ENCODE measurements around the gene SLC36A3. TPM values are rescaled to one million over a fixed set of nuclear protein-coding genes. Genes with fewer than 3 reads are reported as not detected.
"Not testable (repeated sequence)": the region's sequence is repeated elsewhere in the genome, so short reads cannot be mapped to it uniquely, and the experiment has no call there.

The SLC36A3 gene
- total RNA-seq, 1 donor from 2014 or later: not detected

- intact Hi-C loops (cut with DNase I): loop anchor here (10.0 kb wide), 1 partner anchor 189 kb away; the partner anchor contains the start of gene SLC36A1
- Histone ChIP-seq H3K36me3 (peaks cover 0 to 10% of the 10 kb centered on the region in 2 donors), H3K27ac (no peak overlapping the region), H3K4me3 (no peak overlapping the region), H3K4me1 (peaks cover 5 to 11% of the 10 kb centered on the region in 2 donors), H3K27me3 (no peaks in the 10 kb centered on the region), H3K9me3 (no peaks in the 10 kb centered on the region)
- TF ChIP-seq CTCF (IDR thresholded peaks at IDR 0.05): no peak
- DNase-seq (ENCODE audit: low spot score in 2 of 2): no peak
Measured at GRCh38 chr5:151255621-151256286, 47.8 kb downstream of the SLC36A3 start.

- intact Hi-C loops (cut with DNase I): loop anchor here (5.0 to 10.0 kb wide), 2 partner anchors 98 to 190 kb away; partner anchors contain the start of genes ANXA6 and SLC36A1
- H3K4me3 ChIP-seq: not testable (repeated sequence)
- peaks cover 5 to 11% of the 10 kb centered on the region in 2 donors for H3K4me1 ChIP-seq
Measured at GRCh38 chr5:151254990-151255389, 48.6 kb downstream of the SLC36A3 start.

GRCh38 chr5:151254556-151254955 is 49.0 kb downstream of the SLC36A3 start:
- no peak for TF ChIP-seq CTCF (IDR thresholded peaks at IDR 0.05)
- no peaks in the 10 kb centered on the region for H3K36me3 ChIP-seq
- no peaks in the 10 kb centered on the region for H3K27me3 ChIP-seq
- intact Hi-C loops (cut with DNase I): loop anchor here (5.0 to 10.0 kb wide), 2 partner anchors 97 to 190 kb away; partner anchors contain the start of genes ANXA6 and SLC36A1
- H3K4me1 ChIP-seq: peaks cover 5 to 11% of the 10 kb centered on the region in 2 donors
- DNase-seq (ENCODE audit: low spot score in 2 of 2): no peak
- H3K4me3 ChIP-seq: peak overlapping the region in 1 of 2 donors; percentile 88
- H3K9me3 ChIP-seq: no peaks in the 10 kb centered on the region
- no peak overlapping the region for H3K27ac ChIP-seq

More at GRCh38 chr5:151254990-151255389, 48.6 kb downstream of the SLC36A3 start:
- H3K27me3 ChIP-seq; H3K9me3 ChIP-seq; H3K36me3 ChIP-seq; DNase-seq (ENCODE audit: low spot score in 2 of 2); H3K27ac ChIP-seq: not testable (repeated sequence)

GRCh38 chr5:151253605-151253950 is 50.0 kb downstream of the SLC36A3 start:
- intact Hi-C loops (cut with DNase I): loop anchor here (2.0 to 10.0 kb wide), 3 partner anchors 96 to 517 kb away; partner anchors contain the start of genes ANXA6, G3BP1 and SLC36A1
- Histone ChIP-seq H3K27me3 (no peaks in the 10 kb centered on the region), H3K9me3 (no peaks in the 10 kb centered on the region), H3K36me3 (no peaks in the 10 kb centered on the region), H3K4me3 (peak overlapping the region; percentile 77 to 88), H3K4me1 (peaks cover 5 to 11% of the 10 kb centered on the region in 2 donors), H3K27ac (peak overlapping the region in 1 of 2 donors; percentile 60)
- no peak for TF ChIP-seq CTCF (IDR thresholded peaks at IDR 0.05)
- DNase-seq (ENCODE audit: low spot score in 2 of 2): no peak

GRCh38 chr5:151252762-151253604 is 50.6 kb downstream of the SLC36A3 start, which contains the start of gene GM2A:
Gene GM2A (plus strand): TSS chr5:151253185. CDS start chr5:151253217, 32 bp downstream.
- intact Hi-C loops (cut with DNase I): loop anchor here (2.0 to 10.0 kb wide), 3 partner anchors 96 to 518 kb away; partner anchors contain the start of genes ANXA6, G3BP1 and SLC36A1
- Histone ChIP-seq H3K4me1 (peaks cover 5 to 11% of the 10 kb centered on the region in 2 donors), H3K9me3 (no peaks in the 10 kb centered on the region), H3K27me3 (no peaks in the 10 kb centered on the region), H3K36me3 (no peaks in the 10 kb centered on the region), H3K27ac (peak within 1 kb of the TSS; percentile 52 to 75), H3K4me3 (peak within 1 kb of the TSS; percentile 77 to 88)
- DNase-seq (ENCODE audit: low spot score in 2 of 2): peak; percentile 98 to 100
- TF ChIP-seq CTCF (IDR thresholded peaks at IDR 0.05): no peak

Measured in ascending aorta (tissue), 2 donors.